GM18507 (cell line): Measurements from ENCODE around the gene NKX1-1.
"Not testable (repeated sequence)": the region's sequence is repeated elsewhere in the genome, so short reads cannot be mapped to it uniquely, and the experiment has no call there.

ENCODE experiments used
- DNase-seq: peaks from one replicate; pipeline ENCODE4 v3.0.0; 2011; ENCODE audit warnings: low read depth; ENCODE audit not compliant: insufficient read length; ENCODE audit errors: extremely low spot score
- FAIRE-seq: peaks from 2 replicates; lab custom pipeline; 2011; peaks lifted over from hg19 to GRCh38; lab: Jason Lieb, UNC

NKX1-1 gene

DNA sequence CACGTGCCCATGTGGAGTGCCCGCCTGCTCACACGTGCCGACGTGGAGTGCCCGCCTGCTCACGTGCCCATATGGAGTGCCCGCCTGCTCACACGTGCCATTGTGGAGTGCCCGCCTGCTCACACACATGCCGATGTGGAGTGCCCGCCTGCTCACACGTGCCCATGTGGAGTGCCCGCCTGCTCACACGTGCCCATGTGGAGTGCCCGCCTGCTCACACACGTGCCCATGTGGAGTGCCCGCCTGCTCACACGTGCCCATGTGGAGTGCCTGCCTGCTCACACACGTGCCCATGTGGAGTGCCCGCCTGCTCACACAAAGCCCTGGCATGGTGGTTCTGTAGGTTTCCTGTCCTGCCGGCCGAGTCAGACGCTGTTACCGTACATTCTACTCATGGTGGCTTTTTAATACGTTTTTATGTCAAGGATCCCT, 10.8 kb downstream of the NKX1-1 start:
- FAIRE-seq, DNase-seq: not testable (repeated sequence)

DNA sequence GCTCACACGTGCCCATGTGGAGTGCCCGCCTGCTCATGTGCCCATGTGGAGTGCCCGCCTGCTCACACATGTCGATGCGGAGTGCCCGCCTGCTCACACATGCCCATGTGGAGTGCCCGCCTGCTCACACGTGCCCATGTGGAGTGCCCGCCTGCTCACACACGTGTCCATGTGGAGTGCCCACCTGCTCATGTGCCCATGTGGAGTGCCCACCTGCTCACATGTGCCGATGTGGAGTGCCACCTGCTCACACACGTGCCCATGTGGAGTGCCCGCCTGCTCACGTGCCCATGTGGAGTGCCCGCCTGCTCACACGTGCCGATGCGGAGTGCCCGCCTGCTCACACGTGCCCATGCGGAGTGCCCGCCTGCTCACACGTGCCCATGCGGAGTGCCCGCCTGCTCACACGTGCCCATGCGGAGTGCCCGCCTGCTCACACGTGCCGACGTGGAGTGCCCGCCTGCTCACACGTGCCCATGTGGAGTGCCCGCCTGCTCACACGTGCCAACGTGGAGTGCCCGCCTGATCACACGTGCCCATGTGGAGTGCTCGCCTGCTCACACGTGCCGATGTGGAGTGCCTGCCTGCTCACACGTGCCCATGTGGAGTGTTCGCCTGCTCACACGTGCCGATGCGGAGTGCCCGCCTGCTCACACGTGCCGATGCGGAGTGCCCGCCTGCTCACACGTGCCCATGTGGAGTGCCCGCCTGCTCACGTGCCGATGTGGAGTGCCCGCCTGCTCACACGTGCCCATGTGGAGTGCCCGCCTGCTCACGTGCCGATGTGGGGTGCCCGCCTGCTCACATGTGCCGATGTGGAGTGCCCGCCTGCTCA, 11.5 kb downstream of the NKX1-1 start:
- FAIRE-seq, DNase-seq: not testable (repeated sequence)

DNA sequence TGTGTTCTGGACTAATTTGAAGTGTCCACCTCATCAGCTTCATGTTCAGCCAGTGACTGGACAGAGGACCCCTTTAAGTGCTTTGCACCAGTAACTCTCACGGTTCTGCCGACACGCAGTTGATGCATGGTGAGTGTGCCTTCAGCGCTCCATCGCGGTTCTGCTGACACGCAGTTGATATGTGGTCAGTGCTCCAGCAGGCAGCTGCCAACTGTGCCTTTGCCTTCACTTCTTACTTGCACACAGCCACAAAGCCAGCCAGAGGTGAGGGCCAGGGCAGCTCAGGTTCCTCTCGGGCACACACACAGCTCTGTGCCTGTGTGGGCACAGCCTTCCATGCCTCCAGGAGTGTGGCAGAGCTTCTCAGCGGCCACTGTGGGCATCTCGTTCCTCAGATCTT, 12.4 kb downstream of the NKX1-1 start:
- no peak for FAIRE-seq

DNA sequence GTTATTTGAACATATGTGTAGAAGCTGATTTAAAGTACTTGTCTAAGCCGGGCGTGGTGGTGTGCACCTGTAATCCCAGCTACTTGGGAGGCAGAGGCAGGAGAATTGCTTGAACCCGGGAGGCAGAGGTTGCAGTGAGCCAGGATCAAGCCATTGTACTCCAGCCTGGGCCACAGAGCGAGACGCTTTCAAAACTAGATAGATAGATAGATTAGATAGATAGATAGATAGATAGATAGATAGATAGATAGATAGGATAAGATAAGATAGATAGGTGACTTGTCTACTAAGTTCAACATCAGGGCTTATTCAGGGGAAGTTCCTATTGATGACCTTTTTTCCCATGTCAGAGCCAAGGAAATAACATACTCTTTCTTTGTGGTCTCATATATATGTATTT, 12.9 kb downstream of the NKX1-1 start:
- not testable (repeated sequence) for FAIRE-seq, DNase-seq

More for the DNA sequence above, 12.4 kb downstream of the NKX1-1 start:
- DNase-seq, result no peak

DNA sequence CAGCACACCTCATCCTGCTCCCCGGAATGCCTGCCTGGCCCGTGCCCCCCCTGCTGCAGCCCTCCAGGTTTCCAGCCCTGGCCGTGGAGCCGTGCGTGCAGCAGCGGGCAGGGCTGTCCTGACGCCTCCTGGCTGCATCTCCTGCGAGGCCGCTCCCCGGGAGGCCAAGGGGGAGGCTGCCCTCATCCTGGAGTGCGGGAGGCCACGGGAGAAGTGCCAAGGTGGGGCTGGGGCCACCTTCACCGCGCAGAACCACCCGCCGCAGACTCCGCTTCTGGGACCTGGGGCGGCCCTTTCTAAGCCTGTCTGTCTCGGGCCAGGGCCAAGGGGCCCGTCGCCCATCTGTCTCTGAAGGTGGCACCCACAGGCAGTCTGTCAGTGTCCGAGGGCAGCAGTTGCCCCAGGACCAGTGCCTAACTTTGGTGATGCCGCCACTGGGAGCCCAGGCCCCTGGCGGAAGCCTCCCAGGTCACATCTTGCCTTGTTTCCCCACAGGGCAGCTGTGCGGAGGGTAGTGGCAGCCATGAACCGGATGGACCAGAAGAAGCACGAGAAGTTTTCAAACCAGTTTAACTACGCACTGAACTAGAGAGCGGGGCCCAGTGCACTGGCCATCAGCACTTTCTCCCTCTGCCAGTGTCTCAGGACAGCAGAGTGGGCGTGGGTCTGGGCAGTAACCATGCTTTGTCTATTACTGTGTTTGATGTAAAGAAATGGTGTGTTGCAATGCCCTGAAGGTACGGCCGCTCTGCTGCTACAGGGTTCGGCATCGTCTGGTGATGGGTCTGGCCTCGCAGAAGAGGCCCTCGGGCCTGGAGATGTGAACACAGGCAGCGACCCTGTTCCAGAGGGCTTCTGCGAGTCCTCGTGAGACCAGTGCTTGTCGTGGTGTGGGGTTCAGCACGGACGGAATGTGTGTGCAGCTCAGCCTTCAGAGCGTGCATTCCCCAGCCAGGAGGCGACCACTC, 20.6 kb downstream of the NKX1-1 start:
- FAIRE-seq, result no peak
- no peak for DNase-seq

DNA sequence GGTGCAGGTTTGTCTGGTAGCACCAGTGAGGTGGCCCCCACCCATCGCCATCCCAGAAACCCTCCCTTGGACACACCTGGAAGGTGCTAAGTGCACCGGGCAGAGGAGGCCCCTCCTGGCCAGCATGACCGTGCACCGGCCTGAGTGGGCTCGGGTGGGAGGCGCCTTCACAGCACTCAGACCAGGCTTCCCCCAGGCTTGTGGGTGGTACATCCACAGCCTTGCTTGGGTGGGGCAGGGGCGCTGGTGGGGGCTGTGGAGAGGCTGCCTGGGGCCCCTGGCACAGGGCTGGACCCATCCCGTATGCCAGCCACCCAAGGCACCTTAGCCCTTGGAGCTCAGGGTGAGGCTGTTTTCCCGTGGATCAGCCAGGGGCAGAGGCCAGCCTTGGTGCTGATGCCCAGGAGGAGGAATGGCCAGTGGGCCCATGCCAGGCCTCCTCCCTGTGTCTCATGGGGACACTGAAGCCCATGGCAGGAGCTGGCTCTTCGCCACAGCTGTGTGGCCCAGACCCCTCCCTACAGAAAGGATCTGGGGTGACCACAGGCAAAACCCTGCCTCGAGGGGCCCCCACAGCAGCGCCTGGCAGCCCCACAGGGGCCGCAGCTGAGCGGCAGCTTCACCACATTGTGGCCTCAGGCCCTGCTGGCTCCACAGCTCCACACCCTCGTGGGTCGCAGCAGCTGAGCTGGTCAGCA, 21.4 kb downstream of the NKX1-1 start:
- no peak for FAIRE-seq
- no peak for DNase-seq

DNA sequence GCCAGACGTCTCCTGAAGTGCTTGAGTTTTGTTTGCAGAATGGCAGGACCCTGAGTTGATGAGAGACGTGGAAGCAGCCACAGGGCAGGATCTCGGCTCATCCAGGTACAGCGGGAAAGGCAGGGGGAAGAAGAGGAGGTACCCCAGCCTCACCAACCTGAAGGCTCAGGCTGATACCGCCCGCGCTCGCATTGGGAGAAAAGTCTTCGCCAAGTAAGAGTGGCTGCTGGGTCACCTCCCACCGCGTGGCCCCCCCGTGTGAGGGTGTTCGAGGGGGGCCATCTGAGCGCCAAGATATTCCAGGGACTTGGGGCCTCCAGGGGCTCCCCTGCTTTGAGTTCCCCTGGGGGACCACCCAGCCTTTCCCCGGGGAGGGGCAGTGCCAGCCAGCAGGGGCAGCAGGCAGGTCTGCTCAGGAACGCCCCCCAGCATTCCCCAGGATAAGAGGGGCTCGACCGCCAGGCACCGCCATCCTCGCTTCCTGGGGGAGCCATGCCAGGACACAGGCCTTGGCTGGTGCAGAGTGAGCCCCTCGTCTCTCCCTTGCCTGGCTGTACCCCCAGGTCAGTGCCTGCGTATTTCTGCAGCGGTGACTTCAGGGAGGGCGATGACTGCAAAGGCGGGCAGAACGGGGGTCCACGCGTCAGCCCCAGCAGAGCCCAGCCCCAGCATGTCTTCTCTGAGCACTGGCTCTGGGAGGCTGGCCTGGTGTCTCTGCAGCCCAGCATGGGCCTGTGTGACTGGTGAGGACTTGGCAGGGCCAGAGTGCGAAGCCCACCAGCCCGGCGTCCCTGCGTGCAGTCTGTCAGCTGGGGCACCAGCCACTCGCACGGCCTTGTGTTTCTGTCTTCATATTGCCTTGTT, 22.3 kb downstream of the NKX1-1 start:
- FAIRE-seq (no peak), DNase-seq (no peak)

DNA sequence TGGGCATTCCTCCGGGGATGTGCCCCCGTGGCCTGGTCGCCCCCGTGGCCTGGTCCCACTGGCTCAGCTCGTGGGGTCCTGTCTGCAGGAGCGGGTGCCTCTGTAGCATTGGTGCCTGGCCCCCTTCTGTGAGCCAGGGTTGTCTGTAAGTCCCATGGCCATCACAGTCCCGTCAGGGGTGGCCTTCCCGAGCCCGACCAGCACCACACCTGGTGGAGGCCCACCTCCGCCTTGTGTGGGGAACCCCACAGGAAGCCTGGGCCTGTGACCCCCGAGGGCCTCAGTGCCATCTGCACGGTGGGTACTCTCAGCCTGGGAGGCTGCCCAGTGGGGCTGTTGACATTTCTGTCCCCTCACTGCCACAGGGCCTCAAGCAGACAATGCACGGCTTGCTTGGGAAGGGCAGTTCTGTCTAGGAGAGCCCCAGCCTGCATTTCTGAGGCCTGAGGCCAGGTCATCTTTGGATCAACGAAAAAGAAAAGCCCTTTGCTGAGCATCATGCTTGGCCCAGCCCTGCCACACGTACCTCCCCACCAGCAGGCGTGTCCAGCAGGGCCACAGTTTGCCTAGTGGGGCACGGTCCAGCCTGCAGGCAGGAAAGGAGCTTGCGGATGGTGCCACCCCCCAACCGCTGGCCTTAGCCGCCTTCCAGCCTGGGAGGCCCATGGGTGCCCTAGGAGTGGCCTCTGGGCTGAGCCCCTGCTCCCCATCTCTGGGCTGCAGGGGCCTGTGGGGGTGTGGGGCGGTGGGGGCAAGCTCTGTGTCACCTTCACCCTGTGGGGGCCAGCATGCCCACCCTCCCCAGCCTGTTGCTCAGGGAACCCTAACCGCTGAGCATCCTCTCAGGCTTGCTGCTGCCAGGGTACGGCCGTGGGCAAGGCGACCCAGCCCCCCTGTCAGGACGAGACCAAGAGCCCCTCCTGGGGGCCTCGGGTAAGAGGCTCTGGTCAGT, 23.2 kb downstream of the NKX1-1 start:
- DNase-seq, result no peak

DNA sequence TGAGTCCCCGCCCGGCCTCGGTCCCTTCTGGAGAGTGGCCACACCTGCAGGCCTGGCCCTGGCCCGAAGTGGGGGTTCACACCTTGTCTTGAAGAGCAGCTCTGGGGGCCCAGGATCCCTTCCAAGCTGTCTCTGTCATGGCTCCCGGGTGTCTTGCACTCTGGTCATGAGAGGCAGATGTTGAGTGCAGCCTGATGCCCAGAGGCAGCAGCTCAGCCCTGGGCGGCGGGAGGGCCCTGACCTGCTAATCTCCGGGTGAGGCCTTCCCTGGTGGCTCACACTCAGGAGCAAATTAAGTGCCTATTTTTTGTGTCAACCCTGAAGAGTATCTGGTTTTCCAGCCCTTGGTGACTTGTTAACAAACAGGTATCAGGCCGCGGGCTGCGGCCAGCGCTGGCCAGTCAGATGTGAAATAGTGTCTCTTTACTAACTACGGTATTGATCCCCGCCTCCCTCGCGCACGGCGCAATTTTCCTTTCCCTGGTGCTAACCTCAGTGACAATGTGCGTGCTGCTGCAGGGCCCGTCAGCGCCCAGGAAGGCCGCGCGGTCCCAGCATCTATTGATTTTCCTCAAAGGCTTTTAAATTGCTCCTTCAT, 24.2 kb downstream of the NKX1-1 start:
- FAIRE-seq, result no peak
- no peak for DNase-seq

More for the DNA sequence above, 23.2 kb downstream of the NKX1-1 start:
- FAIRE-seq, result no peak

DNA sequence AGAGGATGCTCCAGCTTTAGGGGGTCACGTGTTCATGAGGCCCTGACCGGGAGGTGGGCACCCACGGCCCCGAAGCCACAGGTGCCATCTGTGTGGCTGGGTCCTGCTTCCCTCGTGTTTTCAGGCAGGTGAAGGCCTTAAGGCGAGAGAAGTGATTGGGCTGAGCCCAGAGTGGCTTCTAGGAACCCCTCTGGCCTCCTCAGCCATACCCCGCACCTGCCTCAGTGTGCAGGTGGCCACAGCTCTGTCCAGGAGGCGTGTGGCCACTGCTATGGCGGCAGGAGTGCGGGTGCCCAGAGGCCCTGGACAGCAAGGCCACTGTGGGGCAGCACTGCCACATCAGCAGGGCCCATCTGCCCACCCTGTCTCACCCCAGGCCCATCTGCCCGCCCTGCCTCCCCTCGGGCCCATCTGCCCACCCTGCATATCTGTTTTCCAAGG, 25.0 kb downstream of the NKX1-1 start:
- no peak for FAIRE-seq
- DNase-seq, result no peak

DNA sequence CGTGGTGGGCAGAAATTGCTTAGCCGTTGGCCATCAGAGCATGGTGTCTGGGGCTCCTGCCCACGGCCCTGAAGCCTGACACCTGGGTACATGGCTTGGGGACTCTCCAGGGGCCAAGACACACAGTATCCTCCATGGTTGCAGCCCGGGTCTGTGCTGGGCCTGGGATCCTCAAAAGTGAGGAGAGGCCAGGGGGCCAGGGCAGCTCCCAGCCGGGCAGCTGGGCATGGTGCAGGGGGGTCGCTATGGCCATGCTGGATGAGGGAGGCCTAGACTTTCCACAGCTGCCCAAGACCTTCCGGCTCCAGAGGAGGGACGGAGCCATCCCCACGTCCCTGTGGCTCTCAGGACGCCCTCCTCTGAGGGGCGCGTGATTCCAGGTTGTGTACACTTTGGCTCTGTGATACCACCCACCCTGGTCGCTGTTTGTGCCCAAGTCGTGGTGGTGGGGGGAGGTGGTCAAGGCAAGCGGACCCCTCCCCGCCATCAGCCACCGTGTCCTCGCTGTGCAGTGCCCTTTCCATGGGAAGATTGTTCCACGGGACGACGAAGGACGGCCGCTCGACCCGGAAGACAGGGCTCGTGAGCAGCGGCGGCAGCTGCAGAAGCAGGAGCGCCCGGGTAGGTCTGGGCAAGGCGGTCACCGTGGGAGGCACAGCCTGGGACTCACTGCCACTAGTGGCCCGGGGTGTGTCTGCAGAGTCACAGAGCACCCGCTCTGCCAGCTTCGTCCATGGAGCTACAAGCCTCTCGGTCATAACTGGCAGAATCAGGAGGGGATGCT, 25.7 kb downstream of the NKX1-1 start:
- no peak for DNase-seq

DNA sequence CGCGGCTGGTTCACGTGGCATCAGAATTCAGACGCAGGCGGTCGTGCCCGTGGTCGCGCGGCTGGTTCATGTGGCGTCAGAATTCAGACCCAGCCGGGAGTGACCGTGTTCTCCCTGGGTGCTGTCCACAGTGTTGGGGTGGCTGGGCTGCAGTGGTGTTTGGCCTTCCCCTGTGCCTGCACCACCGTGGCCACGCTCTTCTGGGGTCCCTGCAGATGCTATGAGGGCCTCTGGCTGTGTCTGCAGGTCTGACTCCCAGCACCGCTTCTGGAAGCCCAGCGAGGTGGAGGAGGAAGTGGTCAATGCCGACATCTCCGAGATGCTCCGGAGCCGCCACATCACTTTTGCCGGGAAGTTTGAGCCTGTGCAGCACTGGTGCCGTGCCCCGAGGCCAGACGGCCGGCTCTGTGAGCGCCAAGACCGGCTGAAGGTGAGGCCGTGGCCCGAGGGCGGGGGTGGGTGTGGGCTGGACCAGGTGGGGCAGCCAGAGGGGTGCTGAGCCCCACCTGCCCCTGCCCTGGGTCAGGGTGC, 26.4 kb downstream of the NKX1-1 start:
- DNase-seq (no peak), FAIRE-seq (no peak)

More for the DNA sequence above, 25.7 kb downstream of the NKX1-1 start:
- no peak for FAIRE-seq

DNA sequence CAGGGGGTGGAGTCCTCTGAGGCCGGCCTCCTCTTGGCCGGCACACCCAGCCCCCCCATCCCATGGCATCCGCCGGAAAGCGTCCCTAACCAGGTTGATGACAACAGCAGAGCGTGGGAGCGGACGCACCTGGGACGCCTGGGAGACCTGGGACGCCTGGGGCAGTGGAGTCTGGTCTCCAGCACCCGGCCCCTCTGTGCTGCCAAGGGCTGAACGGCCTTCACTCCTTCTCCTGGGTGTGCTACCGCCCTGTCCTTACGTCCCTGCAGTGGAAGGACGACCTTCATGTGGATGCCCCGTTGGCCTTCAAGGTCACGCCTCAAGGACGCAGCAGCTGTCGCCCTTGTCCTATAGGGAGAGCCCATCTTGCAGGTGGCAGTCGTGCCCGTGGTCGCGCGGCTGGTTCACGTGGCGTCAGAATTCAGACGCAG, 26.9 kb downstream of the NKX1-1 start:
- FAIRE-seq, result no peak

DNA sequence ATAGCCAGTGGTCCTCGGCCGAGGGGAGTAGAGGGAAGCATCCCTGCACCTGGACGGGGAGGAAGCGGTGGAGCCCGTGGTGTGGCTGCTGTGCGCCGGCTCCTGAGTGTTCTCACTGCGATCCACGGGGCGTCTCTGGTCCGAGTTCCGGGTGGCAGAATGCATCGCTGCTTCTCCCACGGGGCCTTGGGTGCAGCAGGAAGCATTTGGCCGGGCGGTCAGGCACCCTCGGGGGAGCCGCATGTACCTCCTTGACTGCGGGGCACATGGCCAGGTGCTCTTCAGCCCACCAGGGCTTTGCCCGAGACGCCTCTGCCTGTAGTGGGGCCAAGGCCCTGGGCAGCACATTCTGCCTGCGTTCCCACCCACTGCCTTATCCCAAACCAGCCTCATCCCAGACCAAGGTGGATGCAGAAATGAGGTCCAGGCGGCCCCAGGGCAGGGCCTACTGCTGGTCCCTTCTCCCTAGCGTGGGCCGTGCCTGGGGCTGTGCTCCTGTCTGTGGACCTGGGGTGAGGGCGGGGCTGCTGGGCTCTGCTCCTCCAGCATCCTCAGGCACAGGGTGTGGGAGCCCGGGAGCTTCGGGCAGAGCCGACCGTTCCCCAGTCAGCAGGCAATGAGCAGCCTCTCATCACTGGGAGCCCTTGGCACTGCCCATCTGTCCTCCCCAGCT, 27.5 kb downstream of the NKX1-1 start:
- FAIRE-seq (no peak), DNase-seq (no peak)

More for the DNA sequence above, 26.9 kb downstream of the NKX1-1 start:
- no peak for DNase-seq

DNA sequence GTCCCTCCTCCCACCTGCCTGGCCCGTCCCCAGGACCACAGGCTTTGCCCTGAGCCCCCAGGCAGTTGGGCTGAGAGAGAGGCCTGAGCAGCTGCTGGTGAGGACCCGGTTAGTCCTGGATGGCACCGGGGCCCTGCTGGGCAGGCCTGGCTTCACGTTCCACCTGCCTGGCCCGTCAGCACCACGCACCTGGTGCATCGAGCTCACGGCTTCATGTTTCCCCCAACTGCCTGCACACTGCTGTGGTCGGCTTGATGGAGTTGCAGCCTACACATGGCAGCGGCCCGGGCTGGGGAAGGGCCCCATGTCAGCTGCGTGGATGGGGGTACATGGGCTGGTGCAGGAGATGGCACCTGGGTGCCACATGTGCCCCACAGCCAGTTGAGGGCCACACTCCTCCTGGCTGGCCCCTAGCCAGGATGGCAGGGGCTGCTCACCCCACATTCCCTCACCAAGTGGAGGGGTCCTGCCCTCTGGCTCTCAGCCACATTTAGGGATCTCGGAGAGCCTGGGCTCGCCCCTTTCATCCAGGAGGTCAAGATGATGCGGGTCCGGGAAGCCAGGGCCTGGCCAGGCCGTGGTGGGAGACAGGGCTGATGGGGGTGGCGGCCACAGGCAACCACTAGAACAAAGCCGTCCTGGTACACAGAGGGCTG, 28.5 kb downstream of the NKX1-1 start:
- DNase-seq, result no peak
- no peak for FAIRE-seq
